Stimulated activated CD4-positive, alpha-beta T cell treated with anti-CD3 and anti-CD28 coated beads, Interleukin-1b, Interleukin-23, amount 100 ng/mL, for 4 hours (primary cell): Measurements from ENCODE around the gene FAM174B.
"Not testable (repeated sequence)": the region's sequence is repeated elsewhere in the genome, so short reads cannot be mapped to it uniquely, and the experiment has no call there.

ENCODE experiments used
- DNase-seq, 2 donors: peaks; one replicate each; pipeline ENCODE4 v3.0.0-alpha.2; 2020; ENCODE audit warnings: low read depth in 2 of 2

FAM174B gene

DNA sequence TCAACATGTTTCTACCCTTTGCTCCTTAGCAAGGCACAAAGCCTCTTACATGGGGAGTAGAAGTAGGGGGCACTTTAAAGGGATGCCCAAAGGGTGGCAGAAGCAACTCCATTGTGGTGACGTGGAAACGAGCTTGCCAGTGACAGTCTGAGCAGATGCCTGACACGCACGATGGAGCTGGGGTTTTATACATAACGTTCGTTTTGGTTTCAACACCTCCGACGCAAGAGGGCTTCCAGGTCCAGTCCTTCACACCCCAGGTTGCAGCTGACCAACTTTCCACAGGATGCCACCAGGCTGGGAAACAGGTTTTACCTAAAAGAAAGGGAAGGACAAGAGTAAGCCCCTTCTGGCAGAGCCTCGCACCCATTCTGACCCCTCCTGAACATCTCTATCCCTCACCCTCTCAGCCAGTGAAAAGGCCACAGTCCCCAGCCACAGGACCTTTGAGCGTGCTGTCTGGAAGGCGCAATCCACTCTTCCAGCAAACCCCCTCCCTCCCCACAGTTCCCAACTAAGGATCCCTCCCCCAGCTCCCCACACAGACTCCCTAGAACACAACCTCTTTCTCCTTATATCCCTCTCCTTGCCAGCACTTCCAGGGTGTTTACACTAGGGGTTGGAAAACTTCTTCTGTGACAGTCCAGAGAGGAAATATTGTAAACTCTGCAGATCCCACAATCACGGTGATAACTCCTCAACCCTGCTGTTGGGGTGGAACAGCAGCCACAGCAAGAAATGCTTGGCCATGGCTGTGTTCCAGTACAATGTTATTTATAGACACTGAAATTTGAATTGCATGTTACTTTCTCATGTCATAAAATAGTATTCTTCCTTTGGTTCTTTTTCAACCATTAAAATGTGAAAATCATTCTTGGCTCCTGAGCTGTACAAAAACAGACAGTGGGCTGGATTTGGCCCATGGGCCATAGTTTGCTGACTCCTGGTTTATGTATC is 36.2 kb downstream of the FAM174B start:
- no peak for DNase-seq

- no peak for DNase-seq
These were observed 37.7 kb downstream of the FAM174B start for GRCh38 chr15:92617549-92618520.

DNA sequence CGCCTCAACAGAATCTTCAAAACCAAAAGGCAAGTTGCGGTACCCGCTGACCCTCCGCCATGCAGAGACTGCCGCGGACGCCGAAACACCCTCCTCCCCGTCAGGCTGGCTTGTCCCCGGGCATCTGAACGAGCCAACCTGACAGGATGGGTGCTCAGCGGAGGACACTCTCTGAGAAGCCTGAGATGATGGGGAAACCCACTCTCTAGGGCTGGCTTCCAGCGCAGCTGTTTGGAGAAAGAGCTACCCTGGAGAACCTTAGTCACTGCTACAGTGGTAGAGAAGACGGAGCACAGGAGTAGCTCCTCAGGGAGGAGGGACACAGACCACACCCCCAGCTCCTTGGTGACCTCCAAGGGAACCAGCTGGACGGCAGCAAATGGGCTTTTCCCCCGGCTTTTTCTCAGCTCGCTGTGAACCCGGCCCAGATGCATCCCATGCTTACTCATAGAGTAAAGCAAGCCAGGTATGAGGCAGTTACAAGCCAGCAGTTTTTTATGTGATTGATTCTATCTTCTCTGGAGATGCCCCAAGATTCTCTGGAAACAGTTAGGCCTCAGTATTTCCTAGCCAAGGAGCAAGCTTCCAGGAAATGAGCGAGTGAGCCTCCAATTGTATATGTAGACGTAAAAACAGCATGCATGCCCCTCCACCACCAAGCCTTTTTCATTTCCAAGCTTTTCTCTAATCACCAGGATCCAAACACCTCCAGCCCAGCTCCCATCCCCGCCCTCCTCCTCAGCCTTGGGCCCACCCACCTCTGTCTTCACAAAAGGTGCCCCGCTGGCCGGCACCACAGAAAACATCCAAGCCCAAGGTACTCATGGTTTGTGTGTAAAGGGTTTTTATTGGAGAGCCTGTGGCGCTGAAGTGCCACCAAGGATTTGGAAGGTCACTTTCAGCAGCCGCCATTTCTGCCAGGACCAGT is 38.7 kb downstream of the FAM174B start:
- DNase-seq, result no peak

- no peak for DNase-seq
These were observed 40.5 kb downstream of the FAM174B start for GRCh38 chr15:92614791-92615785.

DNA sequence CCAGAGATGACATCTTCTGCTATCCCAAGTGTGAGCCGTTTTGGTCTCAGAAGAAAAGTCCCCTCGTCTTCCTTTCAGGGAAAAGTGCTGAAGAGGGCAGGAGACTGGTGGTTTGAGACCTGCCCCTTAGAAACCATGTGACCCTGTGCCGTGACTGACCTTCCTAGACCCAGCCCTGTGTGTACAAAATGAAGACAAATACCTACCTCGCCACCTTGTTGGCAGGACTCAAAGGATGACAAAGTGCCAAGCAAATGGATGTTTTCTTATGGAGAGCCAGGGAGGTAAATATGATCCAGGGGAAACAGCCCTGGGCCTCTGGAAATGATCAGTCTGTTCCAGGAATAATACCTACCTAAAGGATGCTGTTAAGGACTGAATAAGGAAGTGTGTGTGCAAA is 41.3 kb downstream of the FAM174B start:
- no peak for DNase-seq

DNA sequence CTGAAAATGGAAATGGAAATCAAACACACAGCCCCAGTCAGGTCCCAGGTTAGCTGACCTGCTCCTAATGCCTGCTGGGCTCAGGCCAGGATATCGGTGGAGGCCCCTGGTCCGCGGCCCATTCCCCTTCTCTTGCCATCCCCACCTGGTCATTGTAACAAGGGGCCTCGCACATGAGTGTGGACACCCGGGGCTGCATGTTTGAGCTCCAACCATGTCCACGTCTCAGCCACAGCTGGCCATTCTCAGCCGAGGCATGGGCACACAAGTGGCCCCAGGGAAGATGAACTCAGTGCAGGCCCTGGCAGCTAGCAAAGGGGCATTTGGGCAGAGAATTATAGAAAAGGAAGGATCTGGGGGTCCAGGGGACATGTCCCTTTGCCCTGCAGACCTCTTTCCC is 41.7 kb downstream of the FAM174B start:
- DNase-seq, result no peak

- no peak for DNase-seq
These were observed 42.7 kb downstream of the FAM174B start for GRCh38 chr15:92612891-92613290.

DNA sequence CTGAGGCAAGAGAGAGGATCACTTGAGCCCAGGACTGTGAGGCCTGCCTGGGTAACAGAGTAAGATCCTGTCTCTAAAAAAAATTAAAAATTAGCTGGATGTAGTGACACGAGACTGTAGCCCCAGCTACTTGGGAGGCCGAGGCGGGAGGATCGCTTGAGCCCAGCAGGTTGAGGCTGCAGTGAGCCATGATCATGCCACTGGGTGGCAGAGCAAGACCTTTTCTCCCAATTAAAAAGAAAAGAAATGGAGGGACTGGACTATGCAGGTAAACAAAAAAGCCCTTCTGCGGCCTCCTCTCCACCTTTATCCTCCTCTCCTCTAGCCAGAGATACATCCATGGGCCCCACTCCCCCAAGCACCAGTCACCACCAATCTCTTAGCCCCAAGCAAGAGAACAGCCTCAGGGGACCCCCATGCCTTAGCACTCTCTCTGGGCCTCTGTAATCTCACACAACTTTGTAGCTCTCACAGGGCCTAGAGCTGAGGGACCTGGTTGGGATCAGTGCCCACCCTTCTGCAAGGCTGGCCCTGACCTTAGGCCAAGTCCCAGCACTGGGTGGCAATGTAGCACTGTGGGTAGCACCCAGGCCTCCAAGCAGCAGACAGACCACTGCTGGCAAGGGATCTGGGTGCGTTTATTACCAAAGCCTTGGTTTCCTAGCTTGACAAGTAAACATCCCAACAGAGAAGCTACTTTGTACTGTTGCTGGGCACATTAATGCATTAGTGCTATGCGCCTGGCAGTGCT is 43.4 kb downstream of the FAM174B start:
- no peak for DNase-seq

- DNase-seq, result no peak
These were observed 44.4 kb downstream of the FAM174B start for GRCh38 chr15:92611150-92611549.

DNA sequence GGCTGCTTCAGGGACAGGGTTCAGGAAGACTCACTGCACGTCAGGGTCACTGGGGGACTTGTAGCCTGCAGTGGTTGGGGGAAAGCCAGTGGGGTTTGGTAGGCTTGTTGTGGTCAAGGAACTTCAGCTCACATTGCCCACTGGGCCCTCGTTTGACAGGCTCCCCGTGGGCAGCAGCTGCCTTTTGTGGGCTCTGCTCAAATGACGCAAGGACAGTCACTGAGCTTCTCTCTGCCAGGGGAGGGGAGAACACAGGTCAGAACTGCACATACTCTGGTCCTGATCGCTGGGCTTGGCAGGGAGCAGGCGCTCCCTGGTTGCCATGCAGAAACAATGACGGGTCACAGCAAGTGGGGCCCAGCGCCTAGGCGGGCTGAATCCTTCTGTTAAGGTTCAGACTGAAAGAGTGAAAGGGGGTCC is 45.5 kb downstream of the FAM174B start:
- no peak for DNase-seq

- no peak for DNase-seq
These were observed 46.5 kb downstream of the FAM174B start for GRCh38 chr15:92608866-92609700.

DNA sequence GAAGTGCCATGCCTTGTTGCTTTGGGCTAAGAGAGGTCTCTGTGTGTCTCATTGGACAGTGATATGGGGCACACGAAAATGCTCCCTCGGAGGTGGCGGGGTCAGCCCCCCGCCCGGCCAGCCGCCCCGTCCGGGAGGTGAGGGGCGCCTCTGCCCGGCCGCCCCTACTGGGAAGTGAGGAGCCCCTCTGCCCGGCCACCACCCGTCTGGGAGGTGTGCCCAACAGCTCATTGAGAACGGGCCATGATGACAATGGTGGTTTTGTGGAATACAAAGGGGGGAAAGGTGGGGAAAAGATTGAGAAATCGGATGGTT is 48.8 kb downstream of the FAM174B start:
- not testable (repeated sequence) for DNase-seq

DNA sequence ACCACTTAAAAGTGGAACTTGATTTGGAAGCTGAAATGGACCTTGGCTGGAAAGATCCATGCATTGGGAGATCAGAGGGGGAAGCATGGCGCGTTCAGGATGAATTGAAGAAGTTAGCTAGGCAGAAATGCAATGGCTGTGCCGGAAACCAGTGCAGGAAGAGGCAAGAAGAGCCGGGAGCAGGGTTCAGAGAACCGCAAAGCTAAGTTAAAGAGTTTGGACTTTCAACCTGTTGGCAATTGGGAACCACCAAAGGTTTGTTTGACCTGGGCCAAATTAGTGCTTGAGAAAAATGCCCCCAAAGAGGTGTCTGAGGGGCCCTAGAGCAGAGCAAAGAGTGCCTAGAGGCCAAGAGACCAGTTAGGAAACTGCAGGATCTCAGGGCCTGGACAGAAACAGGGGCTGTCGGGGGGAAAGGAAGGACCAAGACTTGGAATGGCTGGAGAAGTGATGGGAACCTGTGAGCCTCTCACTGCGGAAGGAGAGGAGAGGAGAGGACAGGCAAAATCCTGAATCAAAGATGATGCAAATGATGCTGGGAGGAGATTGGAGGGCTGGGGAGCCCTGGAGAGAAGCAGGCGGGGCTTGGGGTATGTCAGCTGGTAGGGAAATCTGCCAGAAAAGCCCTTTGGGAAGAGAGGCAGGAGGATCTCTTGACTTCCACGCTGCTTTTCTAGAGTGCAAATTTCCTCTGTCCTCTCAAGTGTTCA is 49.3 kb downstream of the FAM174B start:
- no peak for DNase-seq

- no peak for DNase-seq
These were observed 50.2 kb downstream of the FAM174B start for GRCh38 chr15:92605225-92605944.

- no peak for DNase-seq
These were observed 51.7 kb downstream of the FAM174B start for GRCh38 chr15:92603743-92604470.

- no peak for DNase-seq
These were observed 52.3 kb downstream of the FAM174B start for GRCh38 chr15:92603278-92603677.

DNA sequence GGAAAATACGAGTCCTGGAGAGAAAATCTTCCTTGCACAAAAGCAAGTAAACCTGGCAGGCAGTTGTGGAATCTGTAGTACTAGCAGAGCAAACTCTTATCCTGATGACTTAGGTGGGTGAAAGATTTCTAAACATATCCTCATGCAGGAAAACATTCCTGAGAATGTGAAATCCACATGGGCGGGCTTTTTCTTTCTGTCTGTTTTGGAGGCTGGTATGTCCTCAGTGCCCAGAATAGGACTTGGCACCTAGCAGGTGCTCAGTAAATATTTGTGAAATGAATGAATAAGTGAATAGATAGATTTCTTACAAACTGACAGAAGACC is 53.3 kb downstream of the FAM174B start:
- DNase-seq, result no peak
